HUES64 (cell line): ENCODE data around the gene ZNHIT6.

Experiments used
- H3K27ac ChIP-seq: 2 replicates; pipeline ENCODE4 v1.7.0; 2013; ENCODE audit warnings: low read depth, low read length, inconsistent platforms
- H3K27me3 ChIP-seq: 2 replicates; pipeline ENCODE4 v1.6.1; 2013; ENCODE audit warnings: mild to moderate bottlenecking, low read length; ENCODE audit not compliant: insufficient read depth
- H3K36me3 ChIP-seq: 2 replicates; pipeline ENCODE4 v1.6.1; 2013; ENCODE audit warnings: mild to moderate bottlenecking, low read length; ENCODE audit not compliant: insufficient read depth
- H3K4me1 ChIP-seq: 2 replicates; pipeline ENCODE4 v1.6.1; 2013; ENCODE audit warnings: mild to moderate bottlenecking, low read length, moderate library complexity; ENCODE audit not compliant: insufficient read depth
- H3K4me3 ChIP-seq: 2 replicates; pipeline ENCODE4 v1.5.1; 2013; ENCODE audit warnings: mild to moderate bottlenecking, low read length, moderate library complexity
- H3K9ac ChIP-seq: 2 replicates; pipeline ENCODE4 v1.6.1; 2013; ENCODE audit warnings: mild to moderate bottlenecking, low read depth, low read length
- H3K9me3 ChIP-seq: 2 replicates; pipeline ENCODE4 v1.6.1; 2013; ENCODE audit warnings: low read depth, low read length; ENCODE audit not compliant: insufficient read depth
- WGBS: fragments of 150-250, 120-280 bp; methylation state at CpG from one replicate; pipeline ENCODE4 v1.1.7; 2013; ENCODE audit warnings: missing lambda C conversion rate; 5-methylcytosine and 5-hydroxymethylcytosine counted together

Gene ZNHIT6

GRCh38 chr1:85663382-85663781 is 44.9 kb downstream of the ZNHIT6 start:
- Histone ChIP-seq H3K9ac (no peak overlapping the region), H3K27me3 (no peaks in the 10 kb centered on the region), H3K9me3 (no peaks in the 10 kb centered on the region), H3K4me3 (no peak overlapping the region), H3K4me1 (peaks cover 4% of the 10 kb centered on the region; the same call in 1 of the 2 replicates), H3K27ac (no peak overlapping the region), H3K36me3 (peaks cover 12% of the 10 kb centered on the region; the same call in 1 of the 2 replicates)
- 100% methylated on average over 2 of the region's 2 CpGs for WGBS

- Histone ChIP-seq H3K27ac (no peak overlapping the region), H3K4me1 (no peaks in the 10 kb centered on the region), H3K27me3 (no peaks in the 10 kb centered on the region), H3K9me3 (no peaks in the 10 kb centered on the region), H3K36me3 (peaks cover 6% of the 10 kb centered on the region; the same call in 1 of the 2 replicates), H3K9ac (no peak overlapping the region), H3K4me3 (no peak overlapping the region)
- WGBS, result 75% methylated on average over 2 of the region's 2 CpGs
Observed at GRCh38 chr1:85661767-85662166, 46.5 kb downstream of the ZNHIT6 start.

GRCh38 chr1:85660541-85660940 is 47.7 kb downstream of the ZNHIT6 start:
- Histone ChIP-seq H3K9me3 (no peaks in the 10 kb centered on the region), H3K27ac (no peak overlapping the region), H3K36me3 (peaks cover 10% of the 10 kb centered on the region; the same call in 1 of the 2 replicates), H3K27me3 (no peaks in the 10 kb centered on the region), H3K9ac (no peak overlapping the region), H3K4me3 (no peak overlapping the region), H3K4me1 (no peaks in the 10 kb centered on the region)

GRCh38 chr1:85659174-85659573 is 49.1 kb downstream of the ZNHIT6 start:
- Histone ChIP-seq H3K27me3 (no peaks in the 10 kb centered on the region), H3K4me1 (peaks cover 10% of the 10 kb centered on the region; the same call in 1 of the 2 replicates), H3K4me3 (no peak overlapping the region), H3K9ac (no peak overlapping the region), H3K9me3 (no peaks in the 10 kb centered on the region), H3K36me3 (peaks cover 11% of the 10 kb centered on the region), H3K27ac (no peak overlapping the region)
- 100% methylated on average over 1 of the region's 1 CpG for WGBS

- Histone ChIP-seq H3K4me3 (no peak overlapping the region), H3K27me3 (no peaks in the 10 kb centered on the region), H3K4me1 (peaks cover 10% of the 10 kb centered on the region; the same call in 1 of the 2 replicates), H3K27ac (no peak overlapping the region), H3K36me3 (peaks cover 33% of the 10 kb centered on the region), H3K9ac (no peak overlapping the region), H3K9me3 (no peaks in the 10 kb centered on the region)
- WGBS, result no CpG with 5 or more reads among the region's 1 CpG
Observed at GRCh38 chr1:85656948-85657347, 51.3 kb downstream of the ZNHIT6 start.

GRCh38 chr1:85656256-85656655 is 52.0 kb downstream of the ZNHIT6 start:
- no peaks in the 10 kb centered on the region for H3K27me3 ChIP-seq
- H3K9ac ChIP-seq, result no peak overlapping the region
- peaks cover 33% of the 10 kb centered on the region for H3K36me3 ChIP-seq
- WGBS, result no CpG with 5 or more reads among the region's 1 CpG
- no peak overlapping the region for H3K4me3 ChIP-seq
- H3K4me1 ChIP-seq, result peaks cover 10% of the 10 kb centered on the region; the same call in 1 of the 2 replicates
- no peak overlapping the region for H3K27ac ChIP-seq
- no peaks in the 10 kb centered on the region for H3K9me3 ChIP-seq

GRCh38 chr1:85655315-85655714 is 52.9 kb downstream of the ZNHIT6 start:
- Histone ChIP-seq H3K4me3 (no peak overlapping the region), H3K9ac (no peak overlapping the region), H3K27ac (no peak overlapping the region), H3K27me3 (no peaks in the 10 kb centered on the region), H3K36me3 (peaks cover 33% of the 10 kb centered on the region), H3K9me3 (no peaks in the 10 kb centered on the region), H3K4me1 (peaks cover 18% of the 10 kb centered on the region)
- 100% methylated on average over 1 of the region's 1 CpG for WGBS

- peaks cover under 1% of the 10 kb centered on the region; the same call in 1 of the 2 replicates for H3K9me3 ChIP-seq
- no peak overlapping the region for H3K4me3 ChIP-seq
- H3K36me3 ChIP-seq, result peaks cover 32% of the 10 kb centered on the region
- 82% methylated on average over 6 of the region's 6 CpGs for WGBS
- H3K4me1 ChIP-seq, result peaks cover 22% of the 10 kb centered on the region
- H3K27me3 ChIP-seq, result no peaks in the 10 kb centered on the region
- H3K27ac ChIP-seq, result no peak overlapping the region
- H3K9ac ChIP-seq, result no peak overlapping the region
Observed at GRCh38 chr1:85654066-85654782, 54.0 kb downstream of the ZNHIT6 start.

GRCh38 chr1:85652327-85652726 is 55.9 kb downstream of the ZNHIT6 start:
- WGBS, result 92% methylated on average over 2 of the region's 3 CpGs
- Histone ChIP-seq H3K9ac (no peak overlapping the region), H3K27me3 (no peaks in the 10 kb centered on the region), H3K36me3 (peaks cover 36% of the 10 kb centered on the region), H3K27ac (no peak overlapping the region), H3K9me3 (peaks cover 12% of the 10 kb centered on the region; the same call in 1 of the 2 replicates), H3K4me3 (no peak overlapping the region), H3K4me1 (peaks cover 22% of the 10 kb centered on the region)

- H3K9ac ChIP-seq, result no peak overlapping the region
- no CpG with 5 or more reads among the region's 1 CpG for WGBS
- H3K4me3 ChIP-seq, result no peak overlapping the region
- no peaks in the 10 kb centered on the region for H3K27me3 ChIP-seq
- peaks cover 12% of the 10 kb centered on the region; the same call in 1 of the 2 replicates for H3K9me3 ChIP-seq
- H3K36me3 ChIP-seq, result peaks cover 32% of the 10 kb centered on the region
- no peak overlapping the region for H3K27ac ChIP-seq
- H3K4me1 ChIP-seq, result peaks cover 22% of the 10 kb centered on the region
Observed at GRCh38 chr1:85650645-85651044, 57.6 kb downstream of the ZNHIT6 start.

GRCh38 chr1:85649591-85649990 is 58.6 kb downstream of the ZNHIT6 start:
- Histone ChIP-seq H3K4me1 (peaks cover 14% of the 10 kb centered on the region), H3K9me3 (peaks cover 12% of the 10 kb centered on the region; the same call in 1 of the 2 replicates), H3K27ac (no peak overlapping the region), H3K27me3 (no peaks in the 10 kb centered on the region), H3K4me3 (no peak overlapping the region), H3K9ac (no peak overlapping the region), H3K36me3 (peaks cover 32% of the 10 kb centered on the region)
